HG02840 (cell line): Measurements from ENCODE around the gene SON.

Source experiments
- ATAC-seq: cut with Tn5 transposase; IDR thresholded peaks from one replicate; pipeline ENCODE4 v1.9.1; 2021; ENCODE audit warnings: mild to moderate bottlenecking, moderate library complexity, moderate number of reproducible peaks; ENCODE audit not compliant: unreplicated experiment, low FRiP score

The SON gene

DNA sequence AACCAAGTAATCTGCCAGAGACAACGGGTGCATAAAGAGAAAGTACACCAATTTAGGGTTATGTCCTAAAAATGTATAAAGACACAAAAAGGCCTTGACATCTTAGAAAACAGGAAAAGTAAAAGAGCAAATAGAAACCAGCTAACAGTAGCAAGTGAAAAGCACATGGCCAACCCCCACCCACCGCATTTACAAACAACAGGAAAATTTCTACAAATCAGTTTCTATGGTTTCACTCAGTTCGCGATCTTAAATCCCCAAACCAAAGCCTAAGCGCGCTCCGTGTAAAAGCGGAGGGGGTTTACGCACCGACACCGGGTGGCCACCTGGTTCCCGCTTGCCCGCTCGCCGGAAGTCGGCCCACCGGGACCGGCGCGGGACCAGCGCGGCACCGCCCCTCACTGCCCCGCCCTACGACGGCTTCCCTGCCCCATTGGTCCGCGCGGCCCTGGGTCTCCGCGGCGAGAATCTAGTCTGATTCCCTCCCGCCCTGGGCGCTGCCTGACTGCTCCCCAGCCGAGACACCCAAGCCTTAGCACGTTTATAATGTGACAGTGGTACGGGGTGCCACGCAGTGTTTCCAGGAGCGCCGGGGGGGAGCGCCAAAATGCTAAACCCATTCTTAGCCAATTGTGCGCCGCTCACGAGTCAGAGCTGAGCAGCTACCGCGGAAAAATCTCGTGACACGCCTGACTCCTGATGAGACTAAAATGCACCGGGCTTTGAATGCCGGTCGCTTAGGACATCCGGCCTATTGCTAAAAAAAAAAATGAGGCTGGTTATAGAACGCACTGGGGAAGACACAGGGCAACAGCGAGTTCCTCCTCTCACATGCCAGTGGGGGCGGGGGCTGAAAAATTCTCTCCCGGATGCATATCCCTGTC, 840 bp upstream of the SON start, which contains the start of gene GART:
Gene GART, minus strand, starts transcription at position 362 of the 884 bp plus-strand sequence. CDS start 2,802 bp downstream, outside the sequence.
- ATAC-seq = peak; percentile 48

DNA sequence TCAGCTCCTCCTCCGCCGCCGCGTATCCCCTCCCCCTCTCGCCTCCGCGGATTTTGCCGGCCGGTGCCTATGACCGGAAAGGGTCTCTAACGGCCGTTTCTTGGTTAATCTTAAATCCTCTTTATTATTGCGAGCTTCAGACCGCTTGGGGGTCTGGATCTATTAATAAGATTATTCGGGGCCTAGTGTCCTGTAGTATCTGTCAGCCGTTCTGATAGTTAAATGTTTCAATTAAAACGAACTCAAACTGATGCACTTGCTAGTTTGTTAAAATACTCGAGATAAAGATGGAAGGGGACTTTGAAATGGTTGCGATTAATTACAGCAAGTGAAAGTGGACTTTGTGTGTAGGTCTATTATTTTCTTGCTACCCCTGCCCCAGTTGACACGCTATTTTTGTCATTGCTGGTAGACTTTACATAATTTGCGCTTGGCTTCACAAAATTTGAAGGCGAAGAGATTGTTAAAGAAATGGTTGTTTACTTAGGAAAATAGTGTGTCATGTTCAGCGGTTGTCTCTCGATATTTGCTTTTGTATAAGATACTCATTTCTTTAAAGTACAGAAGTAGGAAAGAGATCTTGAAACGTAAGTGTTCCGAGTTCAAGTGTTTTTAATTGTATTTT, 779 bp downstream of the SON start:
- no peak for ATAC-seq

- no peak for ATAC-seq
Measured at GRCh38 chr21:33544451-33545195, 1.8 kb downstream of the SON start.

DNA sequence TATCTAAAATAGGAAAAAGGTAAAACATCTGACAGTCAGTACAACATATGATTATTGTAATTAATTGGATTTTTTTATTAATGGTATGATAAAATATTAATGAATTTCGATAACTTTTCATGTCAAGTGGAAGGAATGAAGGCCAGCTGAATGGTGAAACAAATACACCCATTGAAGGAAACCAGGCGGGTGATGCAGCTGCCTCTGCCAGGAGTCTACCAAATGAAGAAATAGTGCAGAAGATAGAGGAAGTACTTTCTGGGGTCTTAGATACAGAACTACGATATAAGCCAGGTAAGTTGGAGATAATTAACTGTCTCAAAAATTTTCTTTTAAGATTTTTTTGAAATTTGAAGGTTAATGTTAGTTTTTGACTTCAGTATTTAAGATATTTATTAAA, 3.2 kb downstream of the SON start:
- ATAC-seq = no peak

GRCh38 chr21:33549848-33550771, 7.3 kb downstream of the SON start:
- ATAC-seq = no peak

GRCh38 chr21:33550772-33551660, 8.2 kb downstream of the SON start:
- no peak for ATAC-seq

DNA sequence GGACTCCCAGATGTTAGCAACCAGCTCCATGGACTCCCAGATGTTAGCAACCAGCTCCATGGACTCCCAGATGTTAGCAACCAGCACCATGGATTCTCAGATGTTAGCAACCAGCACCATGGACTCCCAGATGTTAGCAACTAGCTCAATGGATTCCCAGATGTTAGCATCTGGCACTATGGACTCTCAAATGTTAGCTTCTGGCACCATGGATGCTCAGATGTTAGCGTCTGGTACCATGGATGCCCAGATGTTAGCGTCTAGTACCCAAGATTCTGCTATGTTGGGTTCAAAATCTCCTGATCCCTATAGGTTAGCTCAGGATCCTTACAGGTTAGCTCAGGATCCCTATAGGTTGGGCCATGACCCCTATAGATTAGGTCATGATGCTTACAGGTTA, 8.8 kb downstream of the SON start:
- ATAC-seq = no peak

DNA sequence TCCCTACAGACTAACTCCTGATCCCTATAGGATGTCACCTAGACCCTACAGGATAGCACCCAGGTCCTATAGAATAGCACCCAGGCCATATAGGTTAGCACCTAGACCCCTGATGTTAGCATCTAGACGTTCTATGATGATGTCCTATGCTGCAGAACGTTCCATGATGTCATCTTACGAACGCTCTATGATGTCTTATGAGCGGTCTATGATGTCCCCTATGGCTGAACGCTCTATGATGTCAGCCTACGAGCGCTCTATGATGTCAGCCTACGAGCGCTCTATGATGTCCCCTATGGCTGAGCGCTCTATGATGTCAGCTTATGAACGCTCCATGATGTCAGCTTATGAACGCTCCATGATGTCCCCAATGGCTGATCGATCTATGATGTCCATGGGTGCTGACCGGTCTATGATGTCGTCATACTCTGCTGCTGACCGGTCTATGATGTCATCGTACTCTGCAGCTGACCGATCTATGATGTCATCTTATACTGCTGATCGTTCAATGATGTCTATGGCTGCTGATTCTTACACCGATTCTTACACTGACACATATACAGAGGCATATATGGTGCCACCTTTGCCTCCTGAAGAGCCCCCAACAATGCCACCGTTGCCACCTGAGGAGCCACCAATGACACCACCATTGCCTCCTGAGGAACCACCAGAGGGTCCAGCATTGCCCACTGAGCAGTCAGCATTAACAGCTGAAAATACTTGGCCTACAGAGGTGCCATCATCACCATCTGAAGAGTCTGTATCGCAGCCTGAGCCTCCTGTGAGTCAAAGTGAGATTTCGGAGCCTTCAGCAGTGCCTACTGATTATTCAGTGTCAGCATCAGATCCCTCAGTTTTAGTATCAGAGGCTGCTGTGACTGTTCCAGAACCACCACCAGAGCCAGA, 9.5 kb downstream of the SON start:
- no peak for ATAC-seq

DNA sequence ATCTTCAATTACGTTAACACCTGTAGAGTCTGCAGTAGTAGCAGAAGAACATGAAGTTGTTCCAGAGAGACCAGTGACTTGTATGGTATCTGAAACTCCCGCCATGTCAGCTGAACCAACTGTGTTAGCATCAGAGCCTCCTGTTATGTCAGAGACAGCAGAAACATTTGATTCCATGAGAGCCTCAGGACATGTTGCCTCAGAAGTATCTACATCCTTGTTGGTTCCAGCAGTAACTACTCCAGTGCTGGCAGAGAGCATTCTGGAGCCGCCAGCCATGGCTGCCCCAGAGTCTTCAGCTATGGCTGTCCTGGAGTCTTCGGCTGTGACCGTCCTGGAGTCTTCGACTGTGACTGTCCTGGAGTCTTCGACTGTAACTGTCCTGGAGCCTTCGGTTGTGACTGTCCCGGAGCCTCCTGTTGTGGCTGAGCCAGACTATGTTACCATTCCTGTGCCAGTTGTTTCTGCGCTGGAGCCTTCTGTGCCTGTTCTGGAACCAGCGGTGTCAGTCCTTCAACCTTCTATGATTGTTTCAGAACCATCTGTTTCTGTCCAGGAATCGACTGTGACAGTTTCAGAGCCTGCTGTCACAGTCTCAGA, 10.3 kb downstream of the SON start:
- no peak for ATAC-seq

GRCh38 chr21:33554236-33554981, 11.6 kb downstream of the SON start:
- no peak for ATAC-seq

DNA sequence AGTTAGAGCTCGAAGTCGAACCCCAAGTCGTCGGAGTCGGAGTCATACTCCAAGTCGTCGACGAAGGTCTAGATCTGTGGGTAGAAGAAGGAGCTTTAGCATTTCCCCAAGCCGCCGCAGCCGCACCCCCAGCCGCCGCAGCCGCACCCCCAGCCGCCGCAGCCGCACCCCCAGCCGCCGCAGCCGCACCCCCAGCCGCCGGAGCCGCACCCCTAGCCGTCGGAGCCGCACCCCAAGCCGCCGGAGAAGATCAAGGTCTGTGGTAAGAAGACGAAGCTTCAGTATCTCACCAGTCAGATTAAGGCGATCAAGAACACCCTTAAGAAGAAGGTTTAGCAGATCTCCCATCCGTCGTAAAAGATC, 12.1 kb downstream of the SON start:
- no peak for ATAC-seq

DNA sequence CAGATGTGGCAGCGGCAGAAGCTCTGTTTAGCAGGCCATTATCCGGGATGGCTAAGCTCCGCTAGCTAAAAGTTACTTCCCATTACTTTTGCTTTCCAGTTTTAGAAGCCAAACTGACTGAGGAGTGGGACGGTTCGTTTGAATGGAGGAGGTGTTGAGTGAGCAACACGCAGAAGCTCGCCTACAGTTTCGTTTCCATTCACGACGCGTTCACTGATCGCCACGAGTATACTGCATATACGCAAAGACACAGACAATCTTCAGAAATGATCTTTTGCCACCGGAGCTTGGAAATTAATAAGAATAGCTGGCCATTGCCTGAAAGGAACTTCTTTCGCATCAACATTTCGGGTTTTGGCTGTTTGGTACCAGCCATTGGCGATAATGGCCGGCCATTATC, 14.6 kb downstream of the SON start:
- no peak for ATAC-seq

DNA sequence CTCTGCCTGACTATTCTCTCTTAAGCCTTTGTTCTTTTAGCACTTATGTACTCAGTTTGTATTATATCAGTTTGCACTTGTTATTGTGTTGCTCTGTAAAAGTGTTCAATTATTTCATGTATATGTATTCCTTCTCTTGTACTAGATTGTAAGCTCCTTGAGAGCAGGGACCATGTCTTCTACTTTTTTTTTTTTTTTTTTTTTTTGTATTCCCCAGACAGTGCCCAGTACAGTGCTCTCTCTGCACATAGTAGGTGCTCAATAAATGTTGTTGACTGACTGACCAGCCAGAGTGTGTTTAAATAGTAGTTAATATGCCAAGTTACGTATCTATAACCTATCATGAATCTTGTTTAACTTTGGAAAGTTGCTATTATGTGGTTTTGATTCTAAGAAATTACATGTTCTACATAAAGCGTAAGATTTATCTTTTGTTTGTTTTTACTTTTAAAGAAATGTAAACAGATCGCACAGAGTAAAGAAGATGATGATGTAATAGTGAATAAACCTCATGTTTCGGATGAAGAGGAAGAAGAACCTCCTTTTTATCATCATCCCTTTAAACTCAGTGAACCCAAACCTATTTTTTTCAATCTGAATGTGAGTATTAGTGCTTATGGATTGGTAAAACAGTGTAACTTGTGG, 16.1 kb downstream of the SON start:
- no peak for ATAC-seq

- ATAC-seq = no peak
Measured at GRCh38 chr21:33559813-33560212, 17.0 kb downstream of the SON start.

DNA sequence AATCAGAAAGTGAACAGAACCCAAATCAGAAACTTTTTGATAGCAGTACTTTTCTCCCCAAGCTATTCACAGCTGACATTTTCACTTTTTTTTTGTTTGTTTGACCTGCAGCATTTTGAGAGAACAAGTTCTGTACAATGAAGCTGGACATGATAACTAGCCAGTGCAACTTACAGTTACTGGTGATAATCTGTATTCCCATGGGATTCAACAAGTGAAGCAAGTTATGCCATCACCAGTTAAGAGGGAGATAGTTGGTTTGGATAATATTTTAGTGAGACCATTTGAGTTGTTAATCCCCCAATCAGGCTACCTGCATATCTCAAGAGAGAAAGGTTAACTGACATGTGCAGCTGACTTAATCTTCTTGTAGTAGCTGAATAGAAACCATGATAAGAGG, 18.1 kb downstream of the SON start:
- ATAC-seq = no peak

DNA sequence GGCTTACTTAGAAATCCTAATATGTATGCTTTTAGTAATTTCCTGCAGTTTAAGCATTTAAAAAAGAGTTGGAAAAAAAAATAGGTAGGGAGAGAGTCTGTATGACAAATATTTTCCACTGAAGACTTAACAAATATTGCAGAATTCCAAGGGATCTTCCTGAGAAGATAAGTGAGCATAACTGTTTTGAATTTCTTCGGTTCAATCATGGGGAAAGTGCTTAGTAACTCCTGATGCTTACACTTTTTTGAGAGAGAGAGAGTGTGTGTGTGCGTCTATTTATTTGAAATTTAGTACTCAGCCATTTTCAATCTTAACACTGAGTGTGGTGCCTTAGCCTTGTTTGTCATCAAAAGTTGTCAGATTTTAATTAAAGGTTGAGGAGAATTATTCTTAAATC, 18.5 kb downstream of the SON start:
- ATAC-seq = no peak

DNA sequence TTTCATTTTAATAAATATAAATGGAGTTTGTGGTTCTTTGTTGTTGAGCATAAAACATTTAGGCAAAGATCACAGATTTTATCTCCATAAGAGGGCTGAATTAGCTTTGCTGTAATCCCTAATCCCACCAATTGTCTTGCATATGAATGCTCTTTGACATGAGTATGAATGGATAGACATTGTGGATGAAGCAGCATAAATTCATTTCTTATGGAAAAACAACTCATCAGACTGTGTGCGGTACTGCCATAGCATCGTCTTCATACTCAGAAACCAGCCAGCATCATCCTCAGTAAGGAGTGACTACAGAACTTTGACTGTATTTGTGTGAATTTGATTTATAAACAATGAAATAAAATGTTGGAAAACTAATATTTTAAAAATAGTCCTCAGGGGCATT, 19.6 kb downstream of the SON start:
- no peak for ATAC-seq
